ENCODE results near the gene SPTB.
A peak's percentile ranks its signal among the peaks of the same experiment; 100 is the strongest.

- TF ChIP-seq YY1 (IDR thresholded peaks at IDR 0.05; ENCODE audit: insufficient read depth, insufficient read length) (no peak), SUZ12 (IDR thresholded peaks at IDR 0.05; ENCODE audit: extremely low read depth, insufficient read depth, insufficient read length) (peak; percentile 29), ZNF274 (IDR thresholded peaks at IDR 0.05; ENCODE audit: low read depth, low read length) (no peak)
Measured at GRCh38 chr14:64702493-64703394, 177.0 kb downstream of the SPTB start.

All from NT2/D1 (cell line).